ENCODE results near the gene ZNF581.

DNA sequence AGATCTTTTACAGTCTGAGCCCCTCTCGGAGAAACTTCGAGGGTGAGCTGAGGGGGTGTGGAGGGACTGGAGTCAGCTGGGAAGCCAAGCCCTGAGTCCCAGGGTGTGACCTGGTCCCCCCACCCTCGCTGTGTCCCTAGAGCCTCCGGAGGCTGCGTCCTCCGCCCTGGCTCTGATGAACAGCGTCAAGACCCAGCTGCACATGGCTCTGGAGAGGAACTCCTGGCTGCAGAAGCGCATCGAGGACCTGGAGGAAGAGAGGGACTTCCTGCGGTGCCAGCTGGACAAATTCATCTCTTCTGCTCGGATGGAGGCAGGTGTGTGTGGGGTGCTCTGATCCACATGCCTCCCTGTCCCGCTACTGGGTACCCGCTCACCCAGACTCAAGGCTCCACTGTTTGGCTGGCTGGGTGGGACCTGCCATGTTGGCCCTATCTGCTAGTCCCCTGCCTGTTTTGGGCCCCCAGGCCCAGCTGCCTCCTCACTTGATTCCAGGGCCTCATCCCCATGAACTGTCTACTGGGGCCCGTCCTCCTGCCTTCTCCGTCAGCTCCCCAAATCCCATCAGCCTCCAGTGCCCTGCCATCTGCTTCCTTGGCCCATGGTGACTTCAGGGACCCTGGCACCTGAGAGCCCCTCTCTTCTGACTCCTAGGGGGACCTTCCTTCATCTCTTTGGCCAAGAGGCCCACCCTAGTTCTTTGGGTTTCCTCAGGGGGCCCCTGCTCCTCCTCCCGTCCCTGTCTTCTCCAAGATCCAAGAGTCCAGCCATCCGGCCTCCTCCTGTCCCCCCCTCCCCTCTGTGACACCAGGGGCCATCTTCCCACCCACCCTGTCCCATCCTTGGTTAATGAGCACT lies 6.0 kb downstream of the ZNF581 start:
- TF ChIP-seq CTCF (IDR thresholded peaks at IDR 0.05) (no peak), POLR2AphosphoS5 (IDR thresholded peaks at IDR 0.05) (no peak)

Measured in gastroesophageal sphincter (tissue), 3 donors.